Trophoblast cell (in vitro differentiated cells and primary cell): ENCODE data around the gene NTM.

ENCODE experiments used
- DNase-seq, 2 donors: peaks; one replicate each; pipeline ENCODE4 v3.0.0-alpha.2; 2016
- H2AFZ ChIP-seq: 2 replicates; pipeline ENCODE4 v1.6.1; 2013; ENCODE audit warnings: low read length, moderate library complexity, mild to moderate bottlenecking; ENCODE audit not compliant: insufficient read depth, poor library complexity
- H2AK5ac ChIP-seq: 2 replicates; pipeline ENCODE4 v1.6.1; 2013; ENCODE audit warnings: mild to moderate bottlenecking, low read length
- H2BK120ac ChIP-seq: 2 replicates; pipeline ENCODE4 v1.6.1; 2013; ENCODE audit warnings: low read length, mild to moderate bottlenecking, moderate library complexity; ENCODE audit not compliant: insufficient read depth, poor library complexity
- H2BK12ac ChIP-seq: 2 replicates; pipeline ENCODE4 v1.6.1; 2013; ENCODE audit warnings: mild to moderate bottlenecking, low read length, moderate library complexity
- H2BK5ac ChIP-seq: 2 replicates; pipeline ENCODE4 v1.6.1; 2013; ENCODE audit warnings: low read length, low read depth, moderate library complexity, mild to moderate bottlenecking; ENCODE audit not compliant: poor library complexity
- H3K14ac ChIP-seq: 2 replicates; pipeline ENCODE4 v1.6.1; 2013; ENCODE audit warnings: mild to moderate bottlenecking, low read length
- H3K18ac ChIP-seq: 2 replicates; pipeline ENCODE4 v1.6.1; 2013; ENCODE audit warnings: mild to moderate bottlenecking, low read length
- H3K23ac ChIP-seq: 2 replicates; pipeline ENCODE4 v1.6.1; 2013; ENCODE audit warnings: low read length
- H3K27ac ChIP-seq: 2 replicates; pipeline ENCODE4 v1.5.1; 2013; ENCODE audit warnings: low read depth, mild to moderate bottlenecking, inconsistent platforms, low read length, moderate library complexity
- H3K27me3 ChIP-seq: 2 replicates; pipeline ENCODE4 v1.6.1; 2013; ENCODE audit warnings: inconsistent platforms, mild to moderate bottlenecking, low read length, moderate library complexity; ENCODE audit not compliant: insufficient read depth
- H3K36me3 ChIP-seq, 2 experiments: 1 replicate in 1 of 2; 2 replicates in 1 of 2; pipeline ENCODE4 v1.6.1; 2013; ENCODE audit warnings: low read length in 2 of 2, mild to moderate bottlenecking in 2 of 2, moderate library complexity in 1 of 2; ENCODE audit not compliant: insufficient read depth in 2 of 2, control insufficient read depth in 1 of 2
- H3K4ac ChIP-seq: 2 replicates; pipeline ENCODE4 v1.6.1; 2013; ENCODE audit warnings: low read depth, mild to moderate bottlenecking, low read length, moderate library complexity
- H3K4me1 ChIP-seq, 2 experiments: 1 replicate in 1 of 2; 2 replicates in 1 of 2; pipeline ENCODE4 v1.6.1; 2013; ENCODE audit warnings: low read length in 2 of 2, mild to moderate bottlenecking in 2 of 2, moderate library complexity in 1 of 2; ENCODE audit not compliant: insufficient read depth in 2 of 2, control insufficient read depth in 1 of 2
- H3K4me2 ChIP-seq: 2 replicates; pipeline ENCODE4 v1.6.1; 2013; ENCODE audit warnings: inconsistent platforms, mild to moderate bottlenecking, low read length, moderate library complexity
- H3K4me3 ChIP-seq: 2 replicates; pipeline ENCODE4 v1.5.1; 2013; ENCODE audit warnings: mild to moderate bottlenecking, low read depth, low read length, inconsistent platforms
- H3K79me1 ChIP-seq: one replicate; pipeline ENCODE4 v1.6.1; 2013; ENCODE audit warnings: low read length
- H3K79me2 ChIP-seq: 2 replicates; pipeline ENCODE4 v1.6.1; 2013; ENCODE audit warnings: low read length, mild to moderate bottlenecking; ENCODE audit not compliant: control insufficient read depth, insufficient read depth, poor library complexity
- H3K9ac ChIP-seq: 2 replicates; pipeline ENCODE4 v1.6.1; 2013; ENCODE audit warnings: mild to moderate bottlenecking, low read length
- H3K9me3 ChIP-seq: 2 replicates; pipeline ENCODE4 v1.6.1; 2013; ENCODE audit warnings: low read depth, mild to moderate bottlenecking, control low read depth, inconsistent platforms, low read length; ENCODE audit not compliant: insufficient read depth
- H4K12ac ChIP-seq: 2 replicates; pipeline ENCODE4 v1.6.1; 2013; ENCODE audit warnings: low read depth, mild to moderate bottlenecking, low read length, moderate library complexity
- H4K8ac ChIP-seq: 2 replicates; pipeline ENCODE4 v1.6.1; 2013; ENCODE audit warnings: low read depth, mild to moderate bottlenecking, low read length, moderate library complexity
- H4K91ac ChIP-seq: one replicate; pipeline ENCODE4 v1.6.1; 2013; ENCODE audit warnings: low read depth, mild to moderate bottlenecking, low read length, moderate library complexity
- WGBS: extraction: QIAGEN DNeasy Blood & Tissue Kit; methylation state at CpG from one replicate; pipeline ENCODE4 v1.1.7; 2013; ENCODE audit warnings: missing lambda C conversion rate; ENCODE audit not compliant: insufficient read length, insufficient coverage; ENCODE audit errors: extremely low coverage; 5-methylcytosine and 5-hydroxymethylcytosine counted together

NTM gene

DNA sequence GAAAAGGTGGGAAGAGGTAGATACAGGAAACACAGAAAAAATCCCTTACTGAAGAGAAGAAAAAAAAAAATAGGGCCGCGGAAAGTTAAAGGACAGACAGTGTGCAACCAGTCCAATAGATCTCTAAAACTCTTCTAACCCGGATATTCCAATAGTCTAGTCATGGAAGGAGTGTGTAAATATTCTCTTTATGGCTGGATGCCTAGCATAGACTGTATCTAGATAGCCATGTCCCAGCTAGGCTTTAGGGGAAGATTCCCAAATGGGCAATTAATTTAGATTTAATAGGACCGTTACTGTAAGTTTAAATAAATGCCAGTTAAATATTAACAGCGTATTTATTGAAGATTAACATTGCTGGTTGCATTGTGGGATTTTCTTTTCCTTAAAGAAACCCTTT, 532.7 kb downstream of the NTM start:
- no peaks in the 10 kb centered on the region for H3K9me3 ChIP-seq
- no peaks in the 10 kb centered on the region for H3K36me3 ChIP-seq
- no peak overlapping the region for H4K8ac ChIP-seq
- no peak overlapping the region for H4K91ac ChIP-seq
- H2AK5ac ChIP-seq, result no peak overlapping the region
- no peaks in the 10 kb centered on the region for H3K79me2 ChIP-seq
- H2BK120ac ChIP-seq, result no peak overlapping the region
- H3K23ac ChIP-seq, result no peak overlapping the region
- DNase-seq, result no peak
- no peaks in the 10 kb centered on the region for H3K4me1 ChIP-seq
- no peak overlapping the region for H2BK12ac ChIP-seq
- no CpG with 5 or more reads among the region's 5 CpGs for WGBS
- H3K9ac ChIP-seq, result no peak overlapping the region
- H4K12ac ChIP-seq, result no peak overlapping the region
- no peak overlapping the region for H2AFZ ChIP-seq
- H3K4ac ChIP-seq, result no peak overlapping the region
- no peak overlapping the region for H3K18ac ChIP-seq
- H3K4me2 ChIP-seq, result no peak overlapping the region
- H3K14ac ChIP-seq, result no peak overlapping the region
- H2BK5ac ChIP-seq, result no peak overlapping the region
- H3K27ac ChIP-seq, result no peak overlapping the region
- H3K79me1 ChIP-seq, result no peaks in the 10 kb centered on the region
- H3K27me3 ChIP-seq, result no peaks in the 10 kb centered on the region
- no peak overlapping the region for H3K4me3 ChIP-seq

DNA sequence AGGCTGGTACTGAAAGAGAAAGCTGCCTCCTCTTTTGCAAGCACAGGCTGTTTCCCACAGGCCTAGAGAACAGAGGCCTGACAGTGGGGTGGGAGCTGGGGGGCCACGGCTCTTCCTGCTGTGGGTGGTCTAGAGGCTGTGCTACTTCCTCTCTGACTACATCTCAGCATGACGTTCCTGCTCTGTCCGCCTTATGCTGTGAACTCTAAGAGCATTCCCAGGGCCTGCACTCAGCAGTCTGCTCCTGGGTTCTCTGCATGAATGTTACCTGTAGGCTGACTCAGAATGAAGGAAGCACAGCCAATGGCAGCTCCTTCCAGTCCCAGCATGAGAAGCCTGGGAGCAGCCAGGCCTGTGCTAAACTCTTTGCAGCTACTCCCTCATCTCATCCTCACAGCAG, 534.3 kb downstream of the NTM start:
- H2AK5ac ChIP-seq, result no peak overlapping the region
- H2BK5ac ChIP-seq, result no peak overlapping the region
- no peak overlapping the region for H3K23ac ChIP-seq
- H3K36me3 ChIP-seq, result no peaks in the 10 kb centered on the region
- no CpG with 5 or more reads among the region's 3 CpGs for WGBS
- no peak overlapping the region for H3K4ac ChIP-seq
- H2BK12ac ChIP-seq, result no peak overlapping the region
- no peaks in the 10 kb centered on the region for H3K9me3 ChIP-seq
- peaks cover 5% of the 10 kb centered on the region for H3K27me3 ChIP-seq
- H3K4me1 ChIP-seq, result no peaks in the 10 kb centered on the region
- H4K91ac ChIP-seq, result no peak overlapping the region
- H2AFZ ChIP-seq, result no peak overlapping the region
- H3K18ac ChIP-seq, result no peak overlapping the region
- H2BK120ac ChIP-seq, result no peak overlapping the region
- no peak overlapping the region for H3K4me3 ChIP-seq
- H3K27ac ChIP-seq, result no peak overlapping the region
- no peak for DNase-seq
- no peak overlapping the region for H4K8ac ChIP-seq
- no peak overlapping the region for H3K14ac ChIP-seq
- H3K4me2 ChIP-seq, result no peak overlapping the region
- H4K12ac ChIP-seq, result no peak overlapping the region
- H3K79me1 ChIP-seq, result no peaks in the 10 kb centered on the region
- no peak overlapping the region for H3K9ac ChIP-seq
- H3K79me2 ChIP-seq, result no peaks in the 10 kb centered on the region

DNA sequence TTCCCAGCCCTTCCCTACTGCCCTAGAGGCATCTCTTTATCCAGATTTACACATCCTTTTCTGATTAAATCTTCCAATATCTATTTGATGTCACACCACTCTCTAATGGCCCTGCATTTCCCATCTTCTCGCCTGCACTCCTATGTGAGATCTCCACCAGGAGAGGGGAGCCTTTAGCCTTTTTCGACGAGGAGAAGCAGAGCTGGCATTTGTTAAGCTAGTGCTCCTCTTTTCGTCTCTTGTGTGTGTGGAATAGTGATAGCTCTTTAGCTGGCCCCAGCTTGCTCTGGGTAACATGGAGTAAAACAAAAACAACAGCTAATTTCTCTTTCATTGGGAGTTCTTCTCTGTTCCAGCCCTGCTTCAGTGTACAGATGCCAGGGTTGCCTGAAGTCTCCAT, 536.5 kb downstream of the NTM start:
- peaks cover 7 to 8% of the 10 kb centered on the region in 2 experiments for H3K4me1 ChIP-seq
- H2BK120ac ChIP-seq, result no peak overlapping the region
- H3K4me3 ChIP-seq, result no peak overlapping the region
- no peak for DNase-seq
- peaks cover 2% of the 10 kb centered on the region for H3K9me3 ChIP-seq
- no peak overlapping the region for H2AFZ ChIP-seq
- H3K79me2 ChIP-seq, result no peaks in the 10 kb centered on the region
- no peak overlapping the region for H3K9ac ChIP-seq
- no peak overlapping the region for H3K23ac ChIP-seq
- no peak overlapping the region for H3K27ac ChIP-seq
- peaks cover 24% of the 10 kb centered on the region for H3K27me3 ChIP-seq
- H3K4ac ChIP-seq, result no peak overlapping the region
- no peaks in the 10 kb centered on the region for H3K79me1 ChIP-seq
- H4K12ac ChIP-seq, result no peak overlapping the region
- no peak overlapping the region for H2BK5ac ChIP-seq
- H3K18ac ChIP-seq, result no peak overlapping the region
- H2AK5ac ChIP-seq, result no peak overlapping the region
- H2BK12ac ChIP-seq, result no peak overlapping the region
- H3K36me3 ChIP-seq, result no peaks in the 10 kb centered on the region
- no peak overlapping the region for H4K91ac ChIP-seq
- no peak overlapping the region for H3K4me2 ChIP-seq
- no peak overlapping the region for H4K8ac ChIP-seq
- no peak overlapping the region for H3K14ac ChIP-seq
- WGBS, result no CpG with 5 or more reads among the region's 4 CpGs

DNA sequence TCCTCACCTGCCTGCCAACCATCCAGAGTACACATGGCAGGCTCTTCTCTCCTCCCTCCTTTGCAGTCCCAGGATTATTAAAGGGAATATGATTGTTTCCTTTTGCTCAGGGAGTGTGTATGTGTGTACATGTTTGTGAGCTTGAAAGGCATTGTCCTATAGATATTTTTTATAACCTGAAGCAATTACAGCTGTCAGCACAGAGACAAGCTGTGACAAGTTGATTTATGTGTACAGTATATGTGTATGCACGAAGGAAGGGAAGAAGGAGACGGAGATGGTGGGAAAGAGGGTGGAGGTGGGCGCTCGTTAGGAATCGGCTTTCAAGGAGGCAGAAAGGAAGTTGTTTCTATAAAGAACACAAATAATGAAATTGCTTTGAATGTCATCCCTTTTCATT, 537.0 kb downstream of the NTM start:
- peaks cover 2% of the 10 kb centered on the region for H3K9me3 ChIP-seq
- no peak overlapping the region for H3K23ac ChIP-seq
- no peak overlapping the region for H2BK5ac ChIP-seq
- no peak overlapping the region for H2BK120ac ChIP-seq
- no peaks in the 10 kb centered on the region for H3K79me1 ChIP-seq
- H3K36me3 ChIP-seq, result no peaks in the 10 kb centered on the region
- DNase-seq, result no peak
- WGBS, result 100% methylated on average over 5 of the region's 5 CpGs
- H4K8ac ChIP-seq, result no peak overlapping the region
- no peak overlapping the region for H2BK12ac ChIP-seq
- H3K14ac ChIP-seq, result no peak overlapping the region
- no peaks in the 10 kb centered on the region for H3K79me2 ChIP-seq
- no peak overlapping the region for H3K4ac ChIP-seq
- no peak overlapping the region for H3K9ac ChIP-seq
- peaks cover 25% of the 10 kb centered on the region for H3K27me3 ChIP-seq
- no peak overlapping the region for H2AFZ ChIP-seq
- no peak overlapping the region for H2AK5ac ChIP-seq
- H3K18ac ChIP-seq, result no peak overlapping the region
- H3K4me1 ChIP-seq, result peaks cover 7 to 8% of the 10 kb centered on the region in 2 experiments
- no peak overlapping the region for H4K12ac ChIP-seq
- no peak overlapping the region for H4K91ac ChIP-seq
- no peak overlapping the region for H3K4me3 ChIP-seq
- no peak overlapping the region for H3K27ac ChIP-seq
- no peak overlapping the region for H3K4me2 ChIP-seq
